ENCODE data around the gene ATG2A. TPM values are rescaled to one million over a fixed set of nuclear protein-coding genes. Genes with fewer than 3 reads are reported as not detected.

ATG2A gene
- total and polyA plus RNA-seq, 2 donors (not counting 3 experiments of a cell fraction or from before 2014, with no cell fraction given), result 13.4 to 24.3 TPM

- dilution Hi-C loops (cut with MboI; ENCODE audit: extremely low pct_ligation_motif_present, low sequenced_read_pairs) (no loop called here), intact Hi-C loops (cut with micrococcal nuclease) (no loop called here)
- CTCF ChIA-PET, result interaction anchor here (1.2 to 1.9 kb wide), 5 partner anchors 8 to 25 kb away, joined by 5 to 12 read pairs (median 7); no protein-coding TSS in a partner anchor
- DNase-seq (ENCODE audit: low read depth, low spot score), result no peak
- Histone ChIP-seq H3K4me2 (ENCODE audit: insufficient read depth, low read length) (no peak overlapping the region), H3K36me3 (ENCODE audit: control insufficient read depth in 2 of 2, extremely low read depth in 1 of 2, insufficient read depth in 2 of 2, low read length in 2 of 2) (peaks cover 0 to 13% of the 10 kb centered on the region in 2 experiments), H4K20me1 (replicated peaks; ENCODE audit: control insufficient read depth, extremely low read depth, insufficient read depth, low read length) (no peaks in the 10 kb centered on the region), H3K4me3 (replicated peaks in 1 of 3; ENCODE audit: insufficient read depth in 1 of 3, low read depth in 1 of 3, low read length in 3 of 3) (no peak overlapping the region), H3K27me3 (ENCODE audit: control insufficient read depth in 2 of 2, insufficient read depth in 2 of 2, low read length in 2 of 2) (no peaks in the 10 kb centered on the region), H3K9ac (replicated peaks; ENCODE audit: extremely low read depth, insufficient read depth, low read length) (no peak overlapping the region), H3K79me2 (ENCODE audit: control insufficient read depth, insufficient read depth, low read length) (peaks cover 80% of the 10 kb centered on the region), H3K27ac (ENCODE audit: insufficient read depth, low read depth, low read length) (peak overlapping the region; percentile 74), H3K9me3 (replicated peaks; ENCODE audit: control insufficient read depth, insufficient read depth, low read length) (no peaks in the 10 kb centered on the region), H3K9me1 (replicated peaks; ENCODE audit: control insufficient read depth, extremely low read depth, insufficient read depth, low read length) (no peaks in the 10 kb centered on the region), H3K4me1 (ENCODE audit: control insufficient read depth, extremely low read depth, insufficient read depth, low read length) (peaks cover 39% of the 10 kb centered on the region), H2AFZ (ENCODE audit: low read depth, low read length) (no peak overlapping the region)
- BruUV-seq (replicated peaks), result no TSS peak
- POLR2A ChIA-PET, result interaction anchor here (0.7 to 1.2 kb wide), 2 partner anchors 14 to 15 kb away, joined by 3 to 5 read pairs; partner anchors contain the start of gene EHD1
- TF ChIP-seq FOS (IDR thresholded peaks at IDR 0.05; ENCODE audit: borderline replicate concordance, insufficient read depth, low read length) (no peak), MYC (IDR thresholded peaks at IDR 0.05; ENCODE audit: low read depth, low read length) (no peak), MAX (IDR thresholded peaks at IDR 0.05; ENCODE audit: insufficient read depth, insufficient read length) (no peak), POLR2A (IDR thresholded peaks at IDR 0.05; ENCODE audit: low read depth, low read length) (no peak), CTCF (IDR thresholded peaks at IDR 0.05; ENCODE audit: extremely low read depth in 1 of 2, insufficient read depth in 1 of 2, low read depth in 1 of 2, low read length in 2 of 2) (no peak), EZH2 (IDR thresholded peaks at IDR 0.05; ENCODE audit: borderline replicate concordance, low read depth, low read length, severe bottlenecking) (no peak), POLR2AphosphoS5 (IDR thresholded peaks at IDR 0.05; ENCODE audit: insufficient read depth, low read depth, low read length) (no peak), GATA2 (IDR thresholded peaks at IDR 0.05; ENCODE audit: insufficient read depth, insufficient read length, low read depth, low read length) (no peak), JUN (IDR thresholded peaks at IDR 0.05; ENCODE audit: borderline replicate concordance, insufficient read depth, insufficient read length, low read depth) (no peak)
- no peak for FAIRE-seq
These were observed 53.5 kb downstream of the ATG2A start for GRCh38 chr11:64863391-64864060.
